Adrenal gland (tissue), 12 donors: ENCODE data around the gene NAT14. TPM values are rescaled to one million over a fixed set of nuclear protein-coding genes. Genes with fewer than 3 reads are reported as not detected.
A peak's percentile ranks its signal among the peaks of the same experiment; 100 is the strongest.

ENCODE experiments used
- DNase-seq, 7 donors: peaks; one replicate each; pipeline ENCODE4 v3.0.0-alpha.2; 2019 to 2020
- H3K27ac ChIP-seq, 5 donors: fragments of 200-600 bp; sonication (generic) in 4 of 5; 1 replicate in 3 of 5; 2 replicates in 2 of 5; pipeline versions ENCODE4 v1.5.1 to v1.8.0; 2016 to 2020; ENCODE audit warnings: mild to moderate bottlenecking in 1 of 5
- H3K27me3 ChIP-seq: fragments of 200-600 bp; 2 replicates; pipeline ENCODE4 v1.8.0; 2021
- H3K36me3 ChIP-seq, 2 donors: fragments of 200-600 bp; replicated peaks in 1 of 2; 1 replicate in 1 of 2; 2 replicates in 1 of 2; pipeline versions ENCODE4 v1.5.1 to v1.8.0; 2018 to 2022
- H3K4me1 ChIP-seq, 2 donors: fragments of 200-600 bp; replicated peaks in 1 of 2; 1 replicate in 1 of 2; 2 replicates in 1 of 2; pipeline versions ENCODE4 v1.5.1 to v1.8.0; 2018 to 2021
- H3K4me3 ChIP-seq, 4 donors: fragments of 200-600 bp; sonication (generic) in 3 of 4; one replicate each; pipeline ENCODE4 v1.5.1; 2016 to 2018
- H3K9me3 ChIP-seq, 3 donors: fragments of 200-600 bp; sonication (generic) in 1 of 3; replicated peaks in 1 of 3; 1 replicate in 2 of 3; 2 replicates in 1 of 3; pipeline versions ENCODE4 v1.5.1 to v1.8.0; 2016 to 2021
- CTCF ChIP-seq, 6 experiments: fragments of 450-650 bp in 4 of 6; fragments of 200-600 bp in 2 of 6; sonication (generic) in 1 of 6; IDR thresholded peaks; 1 replicate in 5 of 6; 2 replicates in 1 of 6; pipeline versions ENCODE4 v1.5.1 to v1.8.0; 2016 to 2021; ENCODE audit warnings: antibody characterized with exemption in 6 of 6, mild to moderate bottlenecking in 2 of 6, moderate library complexity in 1 of 6
- POLR2A ChIP-seq, 2 donors: fragments of 450-650 bp; IDR thresholded peaks; one replicate each; pipeline ENCODE4 v1.6.1; 2017; ENCODE audit warnings: antibody characterized with exemption in 2 of 2, mild to moderate bottlenecking in 2 of 2, moderate library complexity in 1 of 2
- WGBS, 4 donors: extraction: QIAGEN DNeasy Blood & Tissue Kit in 2 of 4; methylation state at CpG; one replicate each; pipeline versions ENCODE4 v1.1.5 to v1.1.7; 2013 to 2017; 5-methylcytosine and 5-hydroxymethylcytosine counted together
- intact Hi-C, 2 donors: fragments of 100-400 bp; cut with DNase I; formaldehyde crosslinking; loops; one replicate each; pipeline versions ENCODE4 v1.14.1 to v1.15.0; 2022 to 2023
- polyA plus RNA-seq, 3 donors: library from polyadenylated mRNA; stranded (reverse); fragments of 200-250 nt in 2 of 3; fragments of 350-450 nt in 1 of 3; fragmentation: Illumina TruSeq in 1 of 3; extraction: RNeasy Lipid Tissue Mini Kit (QIAGEN cat#74804) in 1 of 3; gene quantifications; one replicate each; pipeline ENCODE4 v1.2.3, GENCODE V29; 2013 to 2014
- total RNA-seq, 9 donors: library from RNA; depleted of rRNA in 4 of 9; stranded (reverse); fragments of >200 nt in 4 of 9; fragments of 120-200 nt in 1 of 9; fragmentation: NEBNext Ultra II Directional in 1 of 9; extraction: Animal tissue kit (Norgen Biotek cat#: 25700) in 1 of 9; gene quantifications; one replicate each; pipeline versions ENCODE4 v1.1.0 to v1.2.4, GENCODE V29; 2013 to 2023
- donor health status: healthy with polysubstance abuse.
- donor health status: Bipolar disorder and iron deficiency.
- donor health status: DM: yes; HTN: yes; CAD: no.
- donor health status: DM: no; HTN: no; CAD: no.
- donor health status: DM: no; HTN: no; CAD: no.
- donor health status: DM: yes; HTN: yes; CAD: no.

Gene NAT14
- total and polyA plus RNA-seq, 12 donors: 4.9 to 108 (median 18.7) TPM

GRCh38 chr19:55472463-55472862, 12.5 kb upstream of the NAT14 start:
- 55 to 94% (median 77%) methylated on average over 3 to 8 of the region's 8 CpGs for WGBS, 4 donors
- H3K36me3 ChIP-seq: no peaks in the 10 kb centered on the region
- no peak for DNase-seq
- no peaks in the 10 kb centered on the region for H3K9me3 ChIP-seq
- TF ChIP-seq CTCF (IDR thresholded peaks at IDR 0.05) (no peak), POLR2A (IDR thresholded peaks at IDR 0.05) (no peak)
- H3K4me3 ChIP-seq: no peak overlapping the region
- intact Hi-C loops: no loop called here
- H3K4me1 ChIP-seq: peaks cover 4 to 15% of the 10 kb centered on the region in 2 donors
- no peaks in the 10 kb centered on the region for H3K27me3 ChIP-seq
- H3K27ac ChIP-seq: no peak overlapping the region

- Histone ChIP-seq H3K27ac (no peak overlapping the region), H3K9me3 (no peaks in the 10 kb centered on the region), H3K36me3 (no peaks in the 10 kb centered on the region), H3K4me1 (peaks cover 5 to 16% of the 10 kb centered on the region in 2 donors), H3K4me3 (no peak overlapping the region), H3K27me3 (no peaks in the 10 kb centered on the region)
- peak in 1 of 7 donors; percentile 23 for DNase-seq
- intact Hi-C loops: no loop called here
- TF ChIP-seq POLR2A (IDR thresholded peaks at IDR 0.05): no peak
- TF ChIP-seq CTCF (IDR thresholded peaks at IDR 0.05): no peak
- 59 to 78% (median 69%) methylated on average over 9 to 16 of the region's 16 CpGs for WGBS, 4 donors
These were observed 11.6 kb upstream of the NAT14 start for GRCh38 chr19:55473225-55474012.

- H3K4me1 ChIP-seq: peaks cover 5 to 22% of the 10 kb centered on the region in 2 donors
- 86 to 92% (median 89%) methylated on average over 17 to 19 of the region's 19 CpGs for WGBS, 4 donors
- TF ChIP-seq POLR2A (IDR thresholded peaks at IDR 0.05) (no peak), CTCF (IDR thresholded peaks at IDR 0.05) (no peak)
- DNase-seq: peak in 1 of 7 donors; percentile 20
- H3K27ac ChIP-seq: no peak overlapping the region
- no peaks in the 10 kb centered on the region for H3K36me3 ChIP-seq
- H3K4me3 ChIP-seq: no peak overlapping the region
- H3K9me3 ChIP-seq: no peaks in the 10 kb centered on the region
- intact Hi-C loops: no loop called here
- H3K27me3 ChIP-seq: no peaks in the 10 kb centered on the region
These were observed 10.4 kb upstream of the NAT14 start for GRCh38 chr19:55474269-55475265.
